Left renal cortex interstitium (tissue), 4 donors: ENCODE results near the gene BHLHE41. TPM values are rescaled to one million over a fixed set of nuclear protein-coding genes. Genes with fewer than 3 reads are reported as not detected.

Source experiments
- DNase-seq, 4 donors: peaks; one replicate each; pipeline ENCODE4 v3.0.0-alpha.2; 2013; ENCODE audit warnings: low read depth in 4 of 4, low spot score in 2 of 4, missing footprints in 1 of 4
- polyA plus RNA-seq, 4 donors: library from polyadenylated mRNA; unstranded; fragments of 120-200 nt; gene quantifications; one replicate each; pipeline ENCODE4 v1.2.1, GENCODE V29; 2013; ENCODE audit not compliant: insufficient read length in 4 of 4

BHLHE41 gene
- polyA plus RNA-seq, 4 donors, result 0.92 to 3.3 (median 2.3) TPM

DNA sequence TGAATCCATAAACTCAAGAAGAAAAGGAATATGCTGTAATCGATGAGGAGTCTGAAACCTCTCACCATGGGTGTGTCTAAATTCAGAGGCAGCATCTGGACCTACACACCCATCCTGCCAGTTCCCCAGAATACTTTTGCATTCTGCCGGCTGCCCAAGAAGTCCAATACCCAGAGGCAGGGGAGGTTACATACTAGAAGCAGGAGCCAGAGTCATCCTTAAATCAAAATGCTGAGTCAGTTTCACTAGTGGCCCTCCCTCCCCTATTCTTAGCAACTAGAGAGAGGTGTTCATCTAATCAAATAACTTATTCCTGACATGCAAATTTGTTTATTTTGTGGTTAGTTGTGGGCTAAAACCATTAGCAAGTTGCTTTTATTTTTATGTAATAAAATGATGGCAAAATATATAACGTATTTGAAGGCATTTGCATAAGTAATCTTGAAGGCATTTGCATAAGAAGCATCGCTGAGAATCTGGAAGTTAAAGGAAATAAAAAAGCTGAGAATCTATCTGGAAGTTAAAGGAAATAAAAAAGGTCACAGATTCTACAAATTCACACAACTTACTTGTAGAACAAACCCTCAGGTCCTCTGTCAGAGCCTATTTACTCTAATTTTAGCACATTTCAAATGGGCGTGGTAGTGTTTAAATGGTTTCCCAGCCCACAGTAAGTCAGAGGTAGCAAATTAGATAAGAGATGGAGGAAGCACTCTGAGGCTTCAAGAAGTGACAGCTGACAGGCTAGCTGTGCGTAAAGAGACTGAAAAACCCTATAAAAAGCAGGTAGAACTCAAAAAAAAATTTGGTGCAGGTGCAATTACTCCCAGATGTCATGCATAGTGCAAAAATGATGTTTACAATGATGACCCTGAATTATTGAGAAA lies 7.8 kb downstream of the BHLHE41 start:
- no peak for DNase-seq

DNA sequence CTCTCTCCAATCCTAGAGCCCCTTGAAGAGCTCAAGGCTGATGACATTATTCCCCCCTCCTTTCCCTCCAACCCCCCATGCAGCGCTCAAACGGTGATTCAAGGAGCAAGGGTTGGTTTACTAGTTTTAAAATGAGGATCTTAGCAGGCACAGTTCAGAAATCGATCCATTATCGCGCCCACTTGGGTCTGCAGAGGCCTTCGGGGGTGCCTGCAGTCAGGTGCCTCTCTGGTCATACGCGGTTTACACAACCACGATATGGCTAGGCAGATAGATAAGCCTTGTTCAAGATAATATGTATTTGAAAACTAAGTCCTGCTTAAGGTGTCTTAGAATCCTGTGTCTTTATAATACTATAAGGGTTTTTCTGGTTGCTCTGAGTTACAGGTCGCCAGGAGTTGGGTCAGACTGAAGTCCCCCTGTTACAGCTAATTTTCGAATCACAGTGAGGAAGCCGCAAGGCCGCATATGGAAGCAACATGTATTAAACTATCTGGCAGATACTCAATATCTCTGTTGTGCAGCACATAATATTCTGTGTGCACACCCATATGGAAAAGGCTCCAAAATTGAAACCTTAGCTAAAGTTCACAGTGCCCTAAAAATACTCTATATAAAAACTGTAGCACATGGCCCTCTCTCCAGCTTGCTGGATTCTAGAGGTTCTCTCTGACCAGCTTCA lies 10.0 kb downstream of the BHLHE41 start:
- no peak for DNase-seq

DNA sequence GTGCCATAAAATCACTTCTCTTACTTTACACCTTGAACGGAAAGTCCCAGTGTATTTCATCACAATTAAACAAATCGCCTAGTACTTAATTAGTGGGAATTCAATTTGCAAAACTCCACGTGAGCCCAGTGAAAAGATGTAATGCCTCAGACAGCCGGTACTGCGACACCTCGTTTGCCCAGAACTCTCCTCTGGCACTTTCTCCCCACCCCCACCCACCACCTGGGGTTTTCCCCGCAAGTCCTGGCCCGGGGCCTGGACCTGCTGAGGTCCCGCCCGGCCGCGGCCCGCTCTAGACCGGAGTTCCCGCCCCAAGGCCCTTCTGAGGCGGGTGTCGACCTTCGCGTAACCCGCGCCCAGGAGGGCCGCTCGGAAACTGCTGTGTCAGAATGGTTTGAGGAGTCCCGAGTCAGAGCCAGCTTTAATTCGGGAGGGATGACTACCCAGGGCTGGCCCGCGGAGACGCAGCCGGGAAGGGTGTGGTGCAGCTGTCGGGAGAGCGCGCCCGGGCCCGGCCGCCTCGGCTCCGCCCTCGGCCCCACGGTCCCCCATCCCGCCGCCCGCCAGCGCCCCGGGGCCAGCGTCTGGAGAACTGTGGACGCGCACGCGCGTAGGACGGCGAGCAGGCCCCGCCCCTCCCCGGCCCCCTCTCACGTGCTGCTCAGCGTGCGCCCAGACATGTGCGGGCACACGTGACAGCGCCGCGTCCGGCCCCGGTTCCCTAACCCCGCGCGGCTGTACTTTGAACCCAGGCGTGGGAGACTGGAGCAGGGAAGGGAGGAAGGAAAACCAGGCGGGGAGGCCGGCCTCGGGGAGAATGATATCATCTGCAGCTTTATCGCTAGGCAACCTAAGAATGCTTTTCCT lies 10.8 kb downstream of the BHLHE41 start:
- peak in 1 of 4 donors; percentile 86 for DNase-seq

DNA sequence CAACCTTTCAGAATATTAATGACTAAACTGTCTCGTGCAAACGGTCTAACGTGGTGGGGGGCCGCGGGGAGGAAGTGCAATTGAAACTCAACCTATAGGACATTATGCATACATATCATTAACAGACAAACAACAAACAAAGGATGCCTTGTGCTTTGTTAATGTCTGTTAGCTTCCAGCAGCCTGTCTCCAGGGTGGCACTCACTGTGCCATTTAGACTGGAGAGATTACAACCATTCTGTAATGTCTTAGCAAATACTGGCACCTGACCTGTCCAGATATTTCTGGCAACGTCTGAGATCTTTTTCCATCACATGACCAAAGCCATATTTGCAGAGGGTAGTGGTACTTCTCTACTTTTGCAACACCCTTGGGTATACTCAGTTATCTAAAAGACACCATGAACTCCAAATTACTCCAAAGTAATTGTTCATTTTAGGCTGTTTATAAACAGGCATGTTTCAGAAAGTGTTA lies 11.6 kb downstream of the BHLHE41 start:
- no peak for DNase-seq

DNA sequence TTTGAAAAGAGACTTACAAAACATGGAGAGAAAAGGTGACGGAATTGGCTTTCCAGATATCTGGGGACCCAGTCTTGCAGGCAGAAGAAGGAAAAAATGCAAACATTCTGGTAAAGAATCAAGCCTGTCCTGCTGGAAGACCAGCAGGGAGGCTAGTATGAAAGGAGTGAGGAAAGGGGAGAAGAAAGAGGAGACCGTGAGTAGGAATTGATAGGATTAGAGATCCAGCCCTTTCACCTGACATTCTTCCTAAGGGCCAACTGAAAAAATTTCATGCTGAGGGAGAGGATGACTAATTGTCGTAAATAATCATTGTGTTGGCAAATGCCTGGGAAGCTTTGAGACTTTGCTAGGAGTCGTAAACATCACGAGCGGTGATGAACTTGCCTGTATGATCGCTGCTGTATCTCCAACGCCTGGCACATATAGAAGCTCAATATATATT lies 12.1 kb downstream of the BHLHE41 start:
- DNase-seq, result no peak

DNA sequence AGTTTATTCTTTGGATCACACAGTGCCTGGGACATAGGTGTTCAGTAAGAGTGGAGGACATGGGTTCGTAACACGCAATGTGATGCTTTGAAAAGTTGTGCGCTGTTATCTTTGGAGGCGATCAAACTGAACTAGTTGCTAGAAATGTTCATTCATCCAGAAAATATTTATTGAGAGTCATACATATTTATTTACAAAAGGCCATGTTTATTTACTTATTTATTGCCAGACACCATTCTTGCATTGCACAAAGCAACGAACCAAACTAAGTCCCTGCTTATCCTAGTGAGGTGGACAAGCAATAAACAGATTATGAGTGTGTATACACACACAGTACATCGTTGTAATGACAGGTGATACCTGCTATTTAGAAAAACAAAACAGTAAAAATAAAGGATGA lies 12.6 kb downstream of the BHLHE41 start:
- DNase-seq, result no peak

DNA sequence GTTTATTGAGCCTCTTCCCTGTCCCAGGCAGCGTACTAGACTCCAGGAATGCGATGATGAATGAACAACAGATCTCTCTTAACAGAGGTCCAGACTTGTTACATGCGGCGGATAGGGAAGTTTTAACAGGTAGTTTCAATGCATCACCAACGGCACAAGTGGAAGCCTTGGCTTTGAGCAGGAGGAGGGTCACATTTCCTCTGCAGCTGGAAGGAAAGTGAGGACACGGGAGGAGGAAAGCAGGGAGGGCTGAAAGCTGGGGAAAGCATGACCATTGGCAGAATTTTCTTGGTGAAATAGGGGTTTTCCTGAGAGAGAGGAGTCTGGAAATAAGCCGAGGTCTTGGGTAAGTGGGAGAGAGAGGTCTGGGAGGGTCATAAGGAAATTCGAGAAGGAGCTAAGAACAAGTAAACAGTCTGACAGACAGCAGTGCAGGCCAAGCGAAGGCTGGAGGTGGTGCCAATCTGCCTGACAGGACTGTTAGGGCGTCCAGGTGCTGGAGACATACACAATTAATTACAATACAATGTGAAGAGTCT lies 15.4 kb downstream of the BHLHE41 start:
- DNase-seq, result no peak

DNA sequence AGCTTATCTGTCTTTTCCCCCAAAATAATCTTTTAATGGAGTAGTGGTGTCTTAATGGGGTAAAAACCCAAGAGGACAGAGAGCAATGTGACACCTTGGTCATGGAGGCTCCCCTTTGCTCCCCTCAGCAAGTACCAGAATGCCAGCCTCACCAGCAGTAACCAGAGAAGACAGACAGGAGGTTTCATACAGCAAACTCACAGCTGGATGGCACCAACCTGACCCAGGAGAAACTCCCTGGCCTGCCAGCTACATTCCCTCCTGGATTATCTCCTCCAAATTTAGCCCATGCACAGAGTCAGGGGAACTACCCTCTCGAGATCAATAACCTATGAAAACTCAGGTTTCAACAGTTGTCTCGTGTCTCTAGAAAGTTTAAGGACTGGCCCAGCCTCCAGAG lies 15.9 kb downstream of the BHLHE41 start:
- DNase-seq, result no peak

DNA sequence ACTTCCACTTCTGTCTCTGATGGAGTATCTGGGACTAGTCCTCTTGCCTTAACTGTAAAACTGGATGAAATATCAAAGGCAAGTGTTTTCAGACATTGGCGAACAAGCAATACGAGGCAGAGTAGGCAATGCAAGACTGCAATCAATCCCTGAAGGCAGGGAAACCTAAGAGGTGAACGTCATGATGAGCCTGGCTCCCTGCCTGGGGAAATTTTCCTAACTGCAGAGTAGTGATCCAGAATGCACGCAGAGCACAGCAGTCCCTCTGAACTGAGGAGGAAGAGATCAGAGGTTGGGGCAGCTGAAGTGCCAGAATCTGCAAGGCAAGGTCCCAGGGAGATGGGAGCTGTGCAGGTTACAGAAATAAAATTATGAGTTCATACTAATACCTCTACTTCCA lies 18.5 kb downstream of the BHLHE41 start:
- DNase-seq, result no peak

DNA sequence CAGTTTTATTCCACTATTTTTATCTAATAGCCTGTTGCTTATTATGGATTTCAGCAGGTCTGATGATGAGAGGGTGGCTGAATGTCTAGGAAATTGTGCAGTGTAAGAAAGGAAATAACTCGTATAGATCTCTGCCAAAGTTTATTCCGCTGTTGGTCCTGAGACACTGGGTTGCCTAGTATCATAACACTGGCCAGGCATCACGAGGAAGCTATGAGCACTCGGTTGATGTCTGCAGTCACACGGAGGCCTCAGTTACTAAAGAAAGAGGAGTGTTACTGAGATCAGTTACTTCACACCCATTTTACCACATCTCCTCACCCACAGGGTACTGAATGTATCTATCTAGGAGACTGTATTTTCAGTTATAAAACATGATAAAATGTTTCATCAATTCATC lies 21.9 kb downstream of the BHLHE41 start:
- DNase-seq, result no peak

DNA sequence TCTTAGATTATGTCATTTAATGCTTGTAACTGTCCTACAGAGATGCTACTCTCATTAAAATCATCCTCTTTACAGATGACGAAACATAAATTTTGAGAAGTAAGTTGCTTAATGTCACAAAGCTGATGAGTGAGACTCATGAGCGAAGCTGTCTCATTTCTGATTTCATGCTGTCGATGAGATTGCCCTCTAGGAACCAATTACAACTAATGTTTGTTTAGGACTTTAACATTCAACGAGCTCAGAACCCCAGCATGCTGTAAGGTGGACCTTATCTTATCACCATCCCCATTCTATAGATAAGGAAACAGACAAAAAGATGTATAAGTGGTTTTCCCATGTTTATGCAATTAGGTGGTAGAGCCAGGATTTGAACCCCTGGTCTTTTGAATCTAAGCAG lies 23.1 kb downstream of the BHLHE41 start:
- no peak for DNase-seq

DNA sequence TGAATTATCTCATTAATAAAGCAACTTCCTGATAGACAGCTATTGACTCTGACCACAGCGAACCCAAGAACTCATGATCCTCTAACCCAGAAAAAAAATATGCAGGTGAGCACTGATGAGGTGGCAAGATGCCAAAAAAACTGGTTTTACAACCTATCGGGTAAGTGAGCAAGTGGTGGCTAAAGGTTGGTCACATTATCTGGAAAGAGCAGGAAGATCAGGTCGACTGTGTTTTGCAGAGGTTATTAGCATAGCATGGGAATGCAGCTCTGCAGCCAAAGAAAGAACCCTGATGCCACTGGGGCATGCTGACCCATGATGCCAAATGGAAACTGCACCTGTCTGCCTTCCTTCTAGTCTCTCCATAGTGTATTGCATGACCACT lies 23.5 kb downstream of the BHLHE41 start:
- peak in 1 of 4 donors; percentile 46 for DNase-seq

DNA sequence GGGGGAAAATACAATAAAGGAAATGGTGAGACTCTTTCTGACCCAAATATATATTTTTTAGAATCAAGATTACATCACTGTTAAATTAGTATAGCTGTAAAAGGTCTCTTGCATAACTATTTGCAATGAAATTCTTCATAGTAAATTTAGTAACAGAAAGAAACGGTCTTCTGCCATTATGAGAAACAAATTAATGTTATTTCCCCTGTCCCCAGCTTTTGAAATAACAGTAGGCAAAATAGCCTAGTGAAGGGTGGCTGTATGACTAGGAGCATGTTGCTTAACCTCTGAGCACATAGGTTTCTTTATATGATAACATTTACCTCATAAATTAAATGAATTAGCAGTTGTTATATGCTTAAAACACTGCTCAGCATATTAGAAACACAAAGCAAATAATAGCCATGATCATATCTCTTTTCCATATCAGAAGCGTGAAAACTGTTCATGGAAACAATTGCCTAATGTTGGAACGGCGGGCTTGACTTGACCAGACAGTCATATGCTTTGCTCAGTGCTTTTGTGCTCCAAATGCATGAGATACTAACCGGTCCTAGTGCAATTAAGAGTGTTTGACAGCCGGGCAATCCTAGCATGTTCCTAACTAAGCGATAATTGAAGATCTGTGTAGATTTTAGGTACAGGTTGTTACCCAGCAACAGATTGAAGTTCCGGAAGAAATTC lies 24.0 kb downstream of the BHLHE41 start:
- DNase-seq, result no peak

DNA sequence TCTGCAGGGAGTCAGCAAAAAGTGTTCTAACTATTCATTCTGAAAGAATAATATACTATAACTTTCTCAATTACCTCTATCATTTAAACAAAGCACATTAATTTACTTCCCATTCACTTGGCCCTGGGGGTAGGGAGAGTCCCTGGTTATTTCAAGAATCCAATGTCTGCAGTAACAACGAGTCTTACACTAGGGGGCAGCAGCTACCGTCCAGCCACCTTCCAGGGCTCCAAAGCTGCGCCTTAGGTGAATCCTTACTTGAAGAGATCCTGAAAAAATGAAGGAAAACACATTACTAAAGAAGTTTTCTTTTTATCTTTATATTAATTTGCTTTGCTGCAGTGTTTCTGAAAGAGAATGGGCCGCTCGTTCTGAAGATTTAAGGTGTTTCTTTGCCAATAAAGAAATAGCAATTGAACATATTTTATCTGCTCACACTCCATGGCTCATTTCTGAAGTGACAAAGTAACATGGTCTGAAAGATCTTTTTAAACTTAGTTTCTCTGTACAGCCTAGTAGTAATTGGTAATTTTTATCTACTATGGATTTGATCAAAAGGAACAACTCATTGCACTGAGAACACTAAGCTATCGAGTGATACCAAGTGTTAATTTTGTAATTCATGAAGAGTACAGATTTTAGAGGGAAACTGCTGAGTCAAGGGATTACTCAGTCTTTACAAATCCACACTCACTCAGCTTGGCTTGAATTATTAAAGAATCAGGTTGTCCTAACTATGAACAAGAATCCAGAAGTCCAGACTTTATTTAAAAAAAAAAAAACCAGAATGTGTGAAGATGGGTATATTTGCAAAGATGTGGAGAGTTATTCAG lies 27.6 kb downstream of the BHLHE41 start:
- DNase-seq, result peak in 1 of 4 donors; percentile 65

DNA sequence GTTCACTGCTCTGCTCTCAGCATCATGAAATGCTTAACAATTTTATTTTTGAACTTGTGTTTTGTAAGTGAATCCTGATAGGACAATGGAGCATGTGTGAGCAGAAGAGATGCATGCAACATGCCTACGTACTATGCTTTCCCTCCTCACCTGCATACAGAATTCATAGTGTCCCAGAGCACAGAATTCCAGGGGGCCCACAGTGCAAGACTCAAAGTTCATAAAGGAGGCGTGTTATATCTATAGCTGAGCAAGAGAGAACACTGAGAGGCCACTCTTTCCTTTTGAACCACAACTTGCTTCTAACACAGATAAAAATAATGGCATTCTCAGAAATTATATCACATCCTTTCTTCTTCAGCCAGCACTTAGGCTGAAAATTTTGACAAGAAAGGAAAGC lies 28.8 kb downstream of the BHLHE41 start:
- no peak for DNase-seq

DNA sequence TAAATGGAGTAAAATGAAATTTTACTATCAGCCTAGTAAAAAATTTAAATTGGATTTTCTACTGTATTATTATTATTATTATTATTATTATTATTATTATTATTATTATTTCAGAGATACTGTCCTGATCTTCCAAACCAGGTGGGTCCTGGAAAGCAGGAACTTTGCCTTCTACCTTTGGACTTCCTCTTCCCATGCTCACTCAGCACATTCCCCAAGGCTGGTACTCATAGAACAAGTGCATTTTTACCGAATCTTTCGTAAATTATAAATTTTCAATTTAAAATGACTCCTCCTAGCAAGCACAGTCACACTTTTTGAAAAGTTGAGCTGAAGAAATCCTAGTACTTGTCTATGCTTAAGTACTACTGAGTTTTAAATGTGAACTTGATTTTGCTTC lies 29.7 kb downstream of the BHLHE41 start:
- DNase-seq, result no peak

DNA sequence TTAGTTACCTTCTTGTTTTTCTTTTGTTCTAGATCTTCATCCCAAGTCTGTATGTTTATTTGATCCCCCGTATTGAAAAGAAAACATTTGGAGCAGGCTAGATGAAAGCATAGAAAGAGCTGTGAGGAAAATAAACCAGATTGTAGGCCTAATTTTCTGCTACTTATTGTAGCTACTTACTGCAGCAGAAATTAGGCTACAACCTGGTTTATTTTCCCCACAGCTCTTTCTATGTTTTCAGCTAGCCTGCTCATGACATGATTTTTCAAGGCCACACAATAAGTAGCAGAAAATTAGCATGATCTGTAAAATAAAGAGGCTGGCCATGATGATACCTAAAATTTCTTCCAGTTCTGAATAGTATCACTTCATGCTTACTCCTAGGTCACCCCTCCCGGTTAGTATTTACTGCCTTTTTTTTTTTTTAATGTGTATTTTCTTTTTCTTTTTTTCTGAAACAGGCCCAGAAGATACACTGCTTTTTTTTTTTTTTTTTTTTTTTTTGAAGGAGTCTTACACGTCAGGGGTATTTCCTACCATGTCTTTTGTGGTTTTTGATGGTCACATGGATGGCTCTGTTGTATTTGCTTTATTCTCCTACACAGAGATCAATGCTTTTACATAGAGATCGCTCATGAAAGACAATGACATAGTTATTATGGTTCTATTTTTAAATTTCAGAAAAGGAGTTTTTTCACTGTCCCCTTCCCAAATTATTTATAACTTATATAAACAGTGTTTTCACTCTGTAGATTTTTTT lies 32.3 kb downstream of the BHLHE41 start:
- no peak for DNase-seq

DNA sequence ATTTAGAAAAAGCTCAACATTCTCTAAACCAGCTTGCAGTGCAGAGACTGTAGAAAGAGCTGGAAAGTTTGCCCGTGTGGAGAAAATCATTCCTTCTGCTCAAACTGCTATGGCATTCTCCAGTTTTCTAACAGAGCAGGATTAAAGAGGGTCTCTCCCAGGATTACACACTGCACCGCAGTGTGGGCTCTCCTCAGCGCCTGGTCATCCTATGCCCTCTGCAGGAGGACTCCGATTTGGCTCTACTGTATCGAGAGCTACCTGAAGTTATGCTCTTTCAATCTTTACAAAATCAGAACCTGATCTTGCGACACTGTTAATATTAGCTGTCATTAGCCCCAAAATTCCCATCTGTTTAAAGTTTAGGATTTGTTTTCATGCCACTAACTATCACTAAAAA lies 33.0 kb downstream of the BHLHE41 start:
- DNase-seq, result no peak
